GM12865 (cell line): ENCODE results near the gene CENPH.
"Not testable (repeated sequence)": the region's sequence is repeated elsewhere in the genome, so short reads cannot be mapped to it uniquely, and the experiment has no call there.

Source experiments
- DNase-seq: peaks from one replicate; pipeline ENCODE4 v3.0.0; 2010; ENCODE audit warnings: low read depth
- H3K4me3 ChIP-seq: 2 replicates; pipeline ENCODE4 v1.5.1; 2011; ENCODE audit warnings: mild to moderate bottlenecking, low read depth, low read length, control low read depth
- TF ChIP-seq, protein P1 (sequence below): IDR thresholded peaks from 2 replicates; pipeline ENCODE4 v1.5.1; 2011; ENCODE audit warnings: low read length, control low read depth, low read depth, inconsistent platforms; ENCODE audit not compliant: insufficient read depth; ENCODE audit errors: missing control alignments

CENPH gene

DNA sequence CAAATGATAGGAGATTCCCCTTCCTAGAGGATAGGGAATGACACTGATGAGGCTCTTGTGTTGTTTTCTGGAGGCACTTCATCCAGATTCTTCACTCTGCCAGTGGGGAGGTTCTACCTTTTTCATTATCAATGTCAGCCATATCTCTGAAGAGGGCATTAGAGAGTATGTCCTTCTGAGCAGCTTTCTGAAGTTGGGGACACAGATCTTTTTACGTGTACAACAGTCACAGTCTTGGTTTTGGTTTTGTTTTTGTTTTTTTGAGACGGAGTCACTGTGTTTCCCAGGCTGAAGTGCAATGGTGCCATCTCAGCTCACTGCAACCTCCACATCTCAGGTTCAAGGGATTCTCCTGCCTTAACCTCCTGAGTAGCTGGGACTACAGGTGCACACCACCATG lies 22.6 kb downstream of the CENPH start:
- no peak overlapping the region for H3K4me3 ChIP-seq
- peak; percentile 24 for DNase-seq
- TF ChIP-seq, protein P1, sequence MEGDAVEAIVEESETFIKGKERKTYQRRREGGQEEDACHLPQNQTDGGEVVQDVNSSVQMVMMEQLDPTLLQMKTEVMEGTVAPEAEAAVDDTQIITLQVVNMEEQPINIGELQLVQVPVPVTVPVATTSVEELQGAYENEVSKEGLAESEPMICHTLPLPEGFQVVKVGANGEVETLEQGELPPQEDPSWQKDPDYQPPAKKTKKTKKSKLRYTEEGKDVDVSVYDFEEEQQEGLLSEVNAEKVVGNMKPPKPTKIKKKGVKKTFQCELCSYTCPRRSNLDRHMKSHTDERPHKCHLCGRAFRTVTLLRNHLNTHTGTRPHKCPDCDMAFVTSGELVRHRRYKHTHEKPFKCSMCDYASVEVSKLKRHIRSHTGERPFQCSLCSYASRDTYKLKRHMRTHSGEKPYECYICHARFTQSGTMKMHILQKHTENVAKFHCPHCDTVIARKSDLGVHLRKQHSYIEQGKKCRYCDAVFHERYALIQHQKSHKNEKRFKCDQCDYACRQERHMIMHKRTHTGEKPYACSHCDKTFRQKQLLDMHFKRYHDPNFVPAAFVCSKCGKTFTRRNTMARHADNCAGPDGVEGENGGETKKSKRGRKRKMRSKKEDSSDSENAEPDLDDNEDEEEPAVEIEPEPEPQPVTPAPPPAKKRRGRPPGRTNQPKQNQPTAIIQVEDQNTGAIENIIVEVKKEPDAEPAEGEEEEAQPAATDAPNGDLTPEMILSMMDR, result no peak

DNA sequence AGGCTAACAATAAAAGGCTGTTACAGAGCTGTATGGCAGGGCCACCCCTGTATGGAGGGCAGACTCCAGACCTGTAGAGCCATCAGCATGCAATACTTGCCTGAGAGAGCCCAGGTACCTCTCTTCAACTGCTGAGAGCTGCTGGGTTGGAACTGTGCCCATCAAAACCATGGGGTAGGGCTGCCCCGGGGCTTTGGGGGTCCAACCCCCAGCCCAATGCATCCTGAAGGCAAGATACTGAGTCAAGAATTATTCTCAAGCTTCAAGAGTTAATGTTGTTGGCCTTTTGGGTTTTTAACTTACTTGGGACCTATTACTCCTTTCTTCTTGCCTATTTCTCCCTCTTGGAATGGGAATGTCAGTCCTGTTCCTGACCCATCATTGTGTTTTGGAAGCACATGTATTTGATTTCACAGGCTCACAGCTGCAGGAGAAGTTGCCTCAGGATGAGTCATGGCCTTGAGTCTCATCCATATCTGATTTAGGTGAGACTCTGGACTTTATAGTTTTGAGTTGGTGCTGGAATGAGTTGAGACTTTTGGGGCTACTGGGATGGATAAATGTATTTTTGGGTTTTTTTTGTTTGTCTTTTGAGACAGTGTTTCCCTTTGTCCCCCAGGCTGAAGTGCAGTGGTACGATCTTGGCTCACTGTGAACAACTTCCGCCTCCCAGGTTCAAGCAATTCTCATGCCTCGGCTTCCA lies 24.3 kb downstream of the CENPH start:
- DNase-seq, result no peak
- H3K4me3 ChIP-seq, result no peak overlapping the region
- TF ChIP-seq, protein P1, result no peak

DNA sequence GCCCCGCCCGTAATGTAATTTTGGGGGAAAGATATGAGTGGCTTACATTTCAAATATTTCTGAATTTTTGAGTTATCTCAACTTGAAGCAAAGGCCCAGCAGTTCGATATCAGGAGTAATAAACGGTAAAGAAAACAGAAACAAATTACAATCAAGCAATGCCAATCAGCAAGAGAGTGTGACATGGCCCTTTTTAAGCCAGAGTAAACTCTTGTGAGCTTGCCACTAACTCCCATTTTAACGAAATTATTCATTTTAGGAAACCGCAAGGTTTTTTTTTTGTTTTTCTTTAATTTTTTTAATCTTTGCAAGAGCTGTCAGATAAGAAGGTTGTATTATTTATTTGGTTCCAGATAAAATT lies 27.7 kb downstream of the CENPH start:
- H3K4me3 ChIP-seq, result peak overlapping the region; percentile 70
- peak; percentile 30 for DNase-seq
- TF ChIP-seq, protein P1, result no peak

DNA sequence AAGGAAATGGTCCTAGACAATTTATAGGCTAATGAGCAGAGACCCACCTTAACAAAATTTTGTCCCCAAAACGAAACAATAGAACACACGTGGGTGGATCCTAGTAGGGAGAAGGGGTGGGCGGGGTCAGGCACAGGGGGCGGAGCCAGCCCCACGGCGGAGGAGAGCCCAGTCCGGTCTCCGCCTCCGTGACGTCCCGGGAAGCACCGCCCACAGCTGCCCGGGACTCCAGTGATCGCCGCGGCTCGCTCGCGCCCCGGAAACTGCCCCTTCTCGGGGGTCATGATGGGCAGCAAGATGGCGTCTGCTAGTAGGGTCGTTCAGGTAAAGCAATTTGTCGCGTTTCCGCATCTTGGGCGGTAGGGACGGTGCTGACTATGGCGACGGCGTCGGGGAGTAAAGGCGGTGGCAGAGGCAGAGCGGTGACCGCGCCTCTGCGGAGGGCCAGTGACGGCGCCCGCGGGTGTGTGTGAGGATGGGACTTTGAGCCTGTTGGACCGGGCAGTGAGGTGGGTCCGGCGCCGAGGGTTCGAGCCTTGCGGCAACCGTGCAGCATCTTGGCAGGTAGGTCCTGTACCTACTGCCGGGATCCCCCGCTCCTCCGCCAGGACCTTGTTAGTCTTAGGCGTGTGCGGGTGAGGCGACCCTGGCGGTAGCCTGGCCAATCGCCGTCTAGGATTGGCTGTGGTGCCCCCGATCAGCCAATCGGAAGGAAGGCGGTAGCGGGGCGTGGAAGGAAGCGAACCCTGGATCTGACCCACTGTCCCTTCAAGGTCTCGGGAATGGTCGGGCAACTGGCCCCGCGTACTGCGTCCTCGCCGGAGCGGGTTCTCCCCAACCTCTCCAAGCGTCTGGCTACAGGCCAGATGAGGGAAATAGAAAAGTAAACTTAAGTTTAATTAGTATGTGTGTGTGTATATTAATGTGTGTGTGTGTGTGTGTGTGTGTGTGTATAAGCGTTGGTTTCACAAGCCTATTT lies 28.5 kb downstream of the CENPH start:
- DNase-seq, result peak; percentile 97
- TF ChIP-seq, protein P1, result no peak
- peak overlapping the region; percentile 70 for H3K4me3 ChIP-seq

DNA sequence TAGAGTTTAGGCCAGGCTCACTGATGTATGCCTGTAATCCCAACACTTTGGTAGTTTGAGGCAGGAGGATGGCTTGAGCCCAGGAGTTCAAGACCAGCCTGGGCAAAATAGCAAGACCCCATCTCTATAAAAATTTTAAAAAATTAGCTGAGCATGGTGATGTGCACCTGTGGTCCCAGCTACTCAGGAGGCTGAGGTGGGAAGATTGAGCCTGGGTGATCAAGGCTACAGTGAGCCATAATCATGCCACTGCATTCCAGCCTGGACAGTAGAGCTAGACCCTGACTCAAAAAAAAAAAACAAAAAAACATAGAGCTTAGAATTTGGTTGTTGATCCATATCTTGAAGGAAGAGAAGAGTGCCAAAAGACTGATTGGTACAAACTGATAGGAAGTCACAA lies 30.6 kb downstream of the CENPH start:
- DNase-seq, result no peak
- no peak overlapping the region for H3K4me3 ChIP-seq
- TF ChIP-seq, protein P1, result no peak

DNA sequence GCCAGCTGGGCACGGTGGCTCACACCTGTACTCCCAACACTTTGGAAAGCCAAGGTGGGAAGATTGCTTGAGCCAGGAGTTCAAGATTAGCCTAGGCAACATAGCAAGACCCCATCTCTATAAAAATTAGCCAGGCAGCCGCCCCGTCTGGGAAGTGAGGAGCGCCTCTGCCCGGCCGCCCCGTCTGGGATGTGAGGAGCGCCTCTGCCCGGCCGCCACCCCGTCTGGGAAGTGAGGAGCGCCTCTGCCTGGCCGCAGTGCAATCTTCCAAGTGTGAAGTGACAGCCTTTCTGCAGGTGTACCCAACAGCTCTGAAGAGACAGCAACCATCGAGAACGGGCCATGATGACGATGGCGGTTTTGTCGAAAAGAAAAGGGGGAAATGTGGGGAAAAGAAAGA lies 31.0 kb downstream of the CENPH start:
- not testable (repeated sequence) for DNase-seq, H3K4me3 ChIP-seq

DNA sequence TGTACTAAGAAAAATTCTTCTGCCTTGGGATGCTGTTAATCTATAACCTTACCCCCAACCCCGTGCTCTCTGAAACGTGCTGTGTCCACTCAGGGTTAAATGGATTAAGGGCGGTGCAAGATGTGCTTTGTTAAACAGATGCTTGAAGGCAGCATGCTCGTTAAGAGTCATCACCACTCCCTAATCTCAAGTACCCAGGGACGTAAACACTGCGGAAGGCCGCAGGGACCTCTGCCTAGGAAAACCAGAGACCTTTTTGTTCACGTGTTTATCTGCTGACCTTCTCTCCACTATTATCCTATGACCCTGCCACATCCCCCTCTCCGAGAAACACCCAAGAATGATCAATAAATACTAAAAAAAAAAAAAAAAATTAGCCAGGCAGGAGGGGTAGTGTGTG lies 31.4 kb downstream of the CENPH start:
- not testable (repeated sequence) for H3K4me3 ChIP-seq, DNase-seq
